Measurements from ENCODE around the gene TMEM259. TPM values are rescaled to one million over a fixed set of nuclear protein-coding genes. Genes with fewer than 3 reads are reported as not detected.
A peak's percentile ranks its signal among the peaks of the same experiment; 100 is the strongest.

Gene TMEM259
- total and polyA plus RNA-seq, 9 of the 15 experiments (the other 6 are each of a cell fraction or from before 2014, with no cell fraction given): 0.52 to 231 (median 63.6) TPM

DNA sequence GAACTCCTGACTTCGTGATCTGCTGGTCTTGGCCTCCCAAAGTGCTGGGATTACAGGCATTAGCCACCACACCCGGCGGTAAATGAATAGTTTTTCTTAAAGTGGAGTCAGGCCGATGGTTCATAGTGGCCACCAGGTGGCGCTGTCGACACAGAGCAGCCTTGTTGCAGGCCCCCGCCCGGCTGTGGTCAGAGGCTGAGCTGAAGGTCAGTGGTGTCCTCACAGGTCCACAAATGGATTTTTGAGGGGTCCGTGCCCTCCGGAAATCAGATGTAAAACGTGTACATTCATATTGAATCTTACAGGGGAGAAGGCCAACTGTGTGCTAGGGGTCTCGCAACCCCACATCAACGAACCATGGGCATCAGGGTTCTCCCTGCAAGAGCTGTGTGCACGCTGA is 50.2 kb downstream of the TMEM259 start (continued):
- TF ChIP-seq MLLT1 (IDR thresholded peaks at IDR 0.05) (peak in 1 of 2 experiments; percentile 56; a peak in 1 of 4 replicates), SIN3A (IDR thresholded peaks at IDR 0.05; ENCODE audit: borderline replicate concordance in 2 of 2, control insufficient read depth in 1 of 2, low read depth in 2 of 2, low read length in 2 of 2) (no peak), ZNF263 (CRISPR knock-in tag; IDR thresholded peaks at IDR 0.05; ENCODE audit: borderline replicate concordance) (no peak), JUNB (CRISPR knock-in tag; conservative IDR thresholded peaks at IDR 0.05) (no peak), RBM39 (optimal IDR thresholded peaks at IDR 0.05; ENCODE audit: low read depth, low read length) (no peak), ETS2 (tag; IDR thresholded peaks at IDR 0.05; ENCODE audit: borderline replicate concordance, poor library complexity, severe bottlenecking) (no peak), CREM (IDR thresholded peaks at IDR 0.05; ENCODE audit: low read depth) (peak; percentile 10; the same call in 1 of the 2 replicates), SMARCB1 (IDR thresholded peaks at IDR 0.05; ENCODE audit: insufficient read length, low read depth) (no peak), NFXL1 (CRISPR knock-in tag; IDR thresholded peaks at IDR 0.05) (no peak), ZNF696 (CRISPR knock-in tag; conservative IDR thresholded peaks at IDR 0.05) (no peak), ZNF584 (CRISPR knock-in tag; IDR thresholded peaks at IDR 0.05; ENCODE audit: low read depth) (no peak), STAT5A (IDR thresholded peaks at IDR 0.05; ENCODE audit: borderline replicate concordance, low read length) (no peak), U2AF2 (optimal IDR thresholded peaks at IDR 0.05; ENCODE audit: low read depth, low read length) (no peak), TFAP4 (CRISPR knock-in tag; IDR thresholded peaks at IDR 0.05; ENCODE audit: borderline replicate concordance) (no peak; the same call in 1 of the 2 replicates), ZNF695 (CRISPR knock-in tag; IDR thresholded peaks at IDR 0.05) (no peak)
- TF ChIP-seq, protein P1, sequence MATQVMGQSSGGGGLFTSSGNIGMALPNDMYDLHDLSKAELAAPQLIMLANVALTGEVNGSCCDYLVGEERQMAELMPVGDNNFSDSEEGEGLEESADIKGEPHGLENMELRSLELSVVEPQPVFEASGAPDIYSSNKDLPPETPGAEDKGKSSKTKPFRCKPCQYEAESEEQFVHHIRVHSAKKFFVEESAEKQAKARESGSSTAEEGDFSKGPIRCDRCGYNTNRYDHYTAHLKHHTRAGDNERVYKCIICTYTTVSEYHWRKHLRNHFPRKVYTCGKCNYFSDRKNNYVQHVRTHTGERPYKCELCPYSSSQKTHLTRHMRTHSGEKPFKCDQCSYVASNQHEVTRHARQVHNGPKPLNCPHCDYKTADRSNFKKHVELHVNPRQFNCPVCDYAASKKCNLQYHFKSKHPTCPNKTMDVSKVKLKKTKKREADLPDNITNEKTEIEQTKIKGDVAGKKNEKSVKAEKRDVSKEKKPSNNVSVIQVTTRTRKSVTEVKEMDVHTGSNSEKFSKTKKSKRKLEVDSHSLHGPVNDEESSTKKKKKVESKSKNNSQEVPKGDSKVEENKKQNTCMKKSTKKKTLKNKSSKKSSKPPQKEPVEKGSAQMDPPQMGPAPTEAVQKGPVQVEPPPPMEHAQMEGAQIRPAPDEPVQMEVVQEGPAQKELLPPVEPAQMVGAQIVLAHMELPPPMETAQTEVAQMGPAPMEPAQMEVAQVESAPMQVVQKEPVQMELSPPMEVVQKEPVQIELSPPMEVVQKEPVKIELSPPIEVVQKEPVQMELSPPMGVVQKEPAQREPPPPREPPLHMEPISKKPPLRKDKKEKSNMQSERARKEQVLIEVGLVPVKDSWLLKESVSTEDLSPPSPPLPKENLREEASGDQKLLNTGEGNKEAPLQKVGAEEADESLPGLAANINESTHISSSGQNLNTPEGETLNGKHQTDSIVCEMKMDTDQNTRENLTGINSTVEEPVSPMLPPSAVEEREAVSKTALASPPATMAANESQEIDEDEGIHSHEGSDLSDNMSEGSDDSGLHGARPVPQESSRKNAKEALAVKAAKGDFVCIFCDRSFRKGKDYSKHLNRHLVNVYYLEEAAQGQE (IDR thresholded peaks at IDR 0.05; ENCODE audit: borderline replicate concordance): peak; percentile 35; the same call in 1 of the 2 replicates
- TF ChIP-seq, protein P1 (CRISPR knock-in tag; IDR thresholded peaks at IDR 0.05; ENCODE audit: low read depth): no peak
- TF ChIP-seq, protein P2, sequence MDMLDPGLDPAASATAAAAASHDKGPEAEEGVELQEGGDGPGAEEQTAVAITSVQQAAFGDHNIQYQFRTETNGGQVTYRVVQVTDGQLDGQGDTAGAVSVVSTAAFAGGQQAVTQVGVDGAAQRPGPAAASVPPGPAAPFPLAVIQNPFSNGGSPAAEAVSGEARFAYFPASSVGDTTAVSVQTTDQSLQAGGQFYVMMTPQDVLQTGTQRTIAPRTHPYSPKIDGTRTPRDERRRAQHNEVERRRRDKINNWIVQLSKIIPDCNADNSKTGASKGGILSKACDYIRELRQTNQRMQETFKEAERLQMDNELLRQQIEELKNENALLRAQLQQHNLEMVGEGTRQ (CRISPR knock-in tag; IDR thresholded peaks at IDR 0.05): no peak
